ENCODE data around the gene ZFR2.
"Not testable (repeated sequence)": the region's sequence is repeated elsewhere in the genome, so short reads cannot be mapped to it uniquely, and the experiment has no call there.

ZFR2 gene

DNA sequence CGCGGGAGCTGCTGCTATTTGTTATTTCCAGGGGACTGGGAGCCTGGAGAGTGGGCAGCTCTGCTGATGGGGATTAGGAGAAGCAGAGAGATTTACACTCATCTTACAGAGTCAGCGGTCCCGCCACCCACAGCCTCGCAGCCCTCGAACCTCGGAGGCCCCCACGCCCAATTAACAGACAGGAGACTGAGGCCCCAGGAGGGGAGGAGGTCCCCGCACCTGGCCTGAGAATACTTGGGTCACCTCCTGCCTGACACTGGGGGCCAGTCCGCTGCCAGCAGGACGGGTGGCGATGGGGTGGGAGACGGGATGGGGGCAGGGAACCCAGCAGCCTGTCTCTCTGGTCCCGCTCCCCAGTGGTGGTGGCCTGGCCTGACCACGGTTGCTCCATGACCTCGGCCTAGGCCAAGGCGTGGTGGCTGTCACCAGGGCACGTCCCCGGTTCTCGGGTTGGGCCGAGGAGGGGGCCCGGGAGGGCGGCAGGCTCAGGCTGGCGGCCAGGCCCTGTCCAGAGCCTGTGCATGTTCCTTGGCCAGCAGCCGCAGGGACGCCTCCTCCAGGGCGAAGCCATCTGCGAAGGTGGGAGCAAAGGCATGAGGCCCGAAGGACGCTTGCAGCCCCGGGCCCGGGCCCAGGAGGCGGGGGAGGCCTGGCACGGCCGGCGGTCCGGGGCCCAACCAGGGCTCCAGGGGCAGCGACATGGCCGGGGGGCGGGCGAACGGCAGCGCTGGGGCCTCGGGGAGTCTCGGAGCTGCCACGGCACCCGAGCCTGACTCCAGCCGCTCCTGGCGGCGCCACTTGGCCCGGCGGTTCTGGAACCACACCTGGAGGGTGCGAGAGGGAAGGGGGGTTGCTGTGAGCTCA, 98.5 kb downstream of the ZFR2 start:
- no peak for DNase-seq

DNA sequence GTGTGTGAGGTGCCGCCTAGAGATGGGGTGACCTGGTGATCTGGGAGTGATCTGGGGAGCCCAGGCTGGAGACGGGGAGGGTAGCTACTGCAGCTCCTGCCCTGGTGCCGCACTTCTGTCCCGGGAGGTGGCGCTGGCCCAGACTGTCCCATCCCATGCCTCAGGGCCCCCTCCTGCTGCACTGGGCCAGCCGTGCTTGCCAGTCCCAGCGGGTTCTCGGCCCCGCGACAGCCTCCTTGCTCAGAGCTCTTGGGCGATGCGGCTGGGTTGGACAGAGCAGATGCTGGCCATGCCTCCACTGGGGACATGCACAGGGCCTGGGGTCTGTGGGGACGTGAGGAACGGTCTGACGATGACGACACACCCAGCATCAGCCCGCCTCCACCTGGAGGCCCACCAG, 99.3 kb downstream of the ZFR2 start:
- DNase-seq = no peak

DNA sequence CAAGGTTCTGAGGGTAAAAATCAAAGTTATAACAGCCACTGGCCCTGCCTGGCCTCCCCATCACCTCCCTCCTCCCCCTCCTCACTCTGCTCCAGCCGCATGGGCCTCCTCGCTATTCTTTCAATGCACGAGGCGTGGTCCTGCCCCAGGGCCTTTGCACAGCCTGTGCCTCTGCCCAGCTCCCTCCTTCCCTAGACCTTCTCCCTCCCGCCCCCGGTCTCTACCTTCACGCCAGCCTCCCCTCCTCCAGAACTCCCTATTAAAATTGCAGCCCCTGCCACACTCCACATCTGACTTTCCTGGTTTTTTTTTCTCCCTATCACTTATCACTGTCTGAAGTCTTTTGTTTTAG, 100.1 kb downstream of the ZFR2 start:
- no peak for DNase-seq

DNA sequence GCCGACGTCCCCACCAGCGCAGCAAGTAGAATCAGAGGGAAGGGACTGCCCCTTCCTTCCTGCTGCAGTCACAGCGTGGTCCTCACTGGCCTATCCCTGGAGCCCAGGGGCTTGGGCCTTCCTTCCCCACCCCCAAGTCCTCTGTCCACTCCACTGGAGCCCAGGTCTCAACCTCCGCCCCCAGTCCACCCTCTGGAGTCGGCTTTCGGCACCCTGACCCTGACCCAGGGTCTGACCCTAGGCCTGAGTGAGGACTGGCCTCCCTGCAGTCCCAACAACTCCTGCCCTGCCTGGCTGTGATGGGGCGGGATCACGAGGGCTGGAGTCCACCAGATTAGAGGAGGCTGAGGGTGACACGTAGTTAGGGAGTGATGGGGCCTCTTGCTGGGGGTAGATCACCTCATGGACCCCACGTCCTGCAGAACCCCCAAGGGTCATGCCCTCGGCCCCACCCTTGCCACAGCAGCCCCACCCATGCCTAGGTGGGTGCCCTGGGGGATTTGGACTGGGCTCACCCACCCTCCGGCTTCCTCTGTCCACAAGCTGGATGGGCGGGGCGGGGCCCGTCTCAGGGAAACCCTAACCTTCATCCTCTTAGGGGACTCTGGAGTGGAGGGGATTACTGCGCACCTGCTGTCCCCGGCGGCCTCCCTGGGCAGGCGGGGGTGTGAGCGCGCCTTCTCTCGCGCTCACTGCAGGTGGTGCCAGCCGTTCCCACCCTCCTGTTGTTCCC, 100.7 kb downstream of the ZFR2 start:
- no peak for DNase-seq

DNA sequence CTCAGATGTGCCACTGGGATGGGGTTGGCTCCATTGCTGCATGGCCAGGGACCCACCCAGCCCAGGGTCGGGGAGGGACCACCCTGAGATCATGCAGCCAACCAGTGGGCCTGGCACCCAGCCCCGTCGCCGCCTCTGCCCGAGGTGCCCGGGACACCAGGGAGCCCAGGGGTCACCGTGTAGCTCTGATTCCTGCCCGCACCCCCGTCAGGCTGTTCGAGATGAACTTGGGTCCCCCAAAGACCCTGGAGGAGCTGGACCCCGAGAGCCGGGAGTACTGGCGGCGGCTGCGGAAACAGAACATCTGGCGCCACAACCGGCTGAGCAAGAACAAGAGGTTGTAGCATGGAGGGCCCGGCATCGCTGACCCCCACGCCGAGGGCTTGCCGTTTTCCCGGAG, 101.8 kb downstream of the ZFR2 start:
- no peak for DNase-seq

DNA sequence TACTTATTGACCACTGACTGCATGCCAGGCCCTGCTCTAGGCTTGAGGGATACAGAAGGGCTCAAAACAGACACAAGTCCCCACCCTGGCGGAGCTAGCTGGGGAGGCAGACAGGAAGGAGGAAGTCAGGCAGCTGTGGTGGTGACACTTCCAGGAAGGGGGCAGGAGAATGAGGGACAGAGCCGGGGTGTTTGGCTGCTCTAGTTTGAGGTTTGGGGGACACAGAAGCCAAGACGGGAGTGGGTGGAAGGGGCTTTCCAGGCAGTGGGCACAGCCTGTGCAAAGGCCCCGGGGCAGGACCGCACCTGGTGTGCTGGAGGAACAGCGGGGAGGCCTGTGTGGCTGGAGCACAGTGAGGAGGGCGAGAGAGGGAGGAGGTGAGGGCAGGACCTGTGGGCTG, 102.3 kb downstream of the ZFR2 start:
- no peak for DNase-seq

DNA sequence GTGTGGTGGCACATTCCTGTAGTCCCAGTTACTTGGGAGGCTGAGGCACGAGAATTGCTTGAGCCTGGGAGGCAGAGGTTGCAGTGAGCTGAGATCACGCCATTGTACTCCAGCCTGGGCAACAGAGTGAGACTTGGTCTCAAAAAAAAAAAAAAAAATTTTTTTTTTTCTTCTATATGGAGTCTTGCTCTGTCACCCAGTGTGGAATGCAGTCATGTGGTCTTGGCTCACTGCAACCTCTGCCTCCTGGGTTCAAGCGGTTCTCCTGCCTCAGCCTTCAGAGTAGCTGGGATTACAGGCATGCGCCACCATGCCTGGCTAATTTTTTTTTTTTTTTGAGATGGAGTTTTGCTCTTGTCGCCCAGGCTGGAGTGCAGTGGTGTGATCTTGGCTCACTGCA, 103.1 kb downstream of the ZFR2 start:
- DNase-seq = not testable (repeated sequence)

DNA sequence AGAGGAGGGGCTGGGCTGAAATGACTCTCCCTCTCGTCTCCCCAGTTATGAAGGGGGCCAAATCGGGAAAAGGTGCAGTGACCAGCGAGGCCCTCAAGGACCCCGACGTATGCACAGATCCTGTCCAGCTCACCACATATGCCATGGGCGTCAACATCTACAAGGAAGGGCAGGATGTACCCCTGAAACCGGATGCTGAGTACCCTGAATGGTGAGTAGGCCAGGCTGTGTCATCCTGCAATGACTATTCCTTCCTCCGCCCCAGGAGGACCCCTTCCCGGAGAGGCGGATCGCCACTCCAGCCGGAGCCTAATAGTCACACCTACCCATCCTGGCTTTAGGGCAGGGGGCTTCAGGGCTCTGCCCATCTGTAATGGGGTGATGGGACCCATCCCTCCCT, 103.7 kb downstream of the ZFR2 start:
- no peak for DNase-seq

DNA sequence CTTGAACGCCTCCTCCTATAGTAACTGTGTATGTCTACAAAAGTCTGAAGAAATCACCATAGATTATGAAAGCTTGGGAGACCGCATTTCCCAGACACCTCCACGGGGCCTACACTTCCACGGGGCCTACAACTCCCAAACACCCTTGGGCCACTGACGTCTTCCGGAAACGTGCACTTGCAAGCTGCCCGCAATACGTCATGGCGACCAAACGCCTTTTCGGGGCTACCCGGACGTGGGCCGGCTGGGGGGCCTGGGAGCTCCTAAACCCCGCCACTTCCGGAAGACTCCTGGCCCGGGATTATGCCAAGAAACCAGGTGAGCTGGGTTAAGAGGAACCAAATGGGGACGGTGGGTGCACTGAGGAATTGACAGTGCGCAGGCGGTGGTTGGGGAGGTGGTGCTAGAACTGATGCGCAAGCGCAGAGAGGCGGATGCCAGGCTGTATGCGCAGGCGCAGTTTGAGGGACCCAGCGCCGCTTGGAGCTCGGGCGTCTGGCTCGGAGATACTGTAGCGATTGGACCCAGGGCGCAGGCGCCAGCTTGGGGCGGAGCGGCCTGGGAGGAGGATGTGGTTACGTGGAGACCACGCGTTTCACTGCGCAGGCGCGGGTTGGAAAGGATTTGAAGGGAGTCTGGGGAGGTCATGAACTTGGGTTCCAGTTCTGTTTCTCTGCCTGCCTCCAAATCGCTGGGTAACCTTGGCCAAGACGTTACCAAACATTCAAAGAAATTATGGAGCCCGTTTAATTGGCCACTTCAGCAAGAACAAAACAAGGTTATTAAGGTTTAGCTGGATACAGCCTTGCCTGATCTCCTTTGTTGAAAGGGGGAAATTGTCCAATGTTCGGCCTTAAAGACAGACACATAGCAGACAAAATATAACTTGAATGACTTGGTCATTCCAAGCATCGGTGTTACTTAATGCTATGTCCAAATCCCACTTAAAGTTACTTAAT, 106.1 kb downstream of the ZFR2 start, which contains the start of gene MRPL54:
Gene MRPL54, plus strand, starts transcription at position 182 of the 959 bp plus-strand sequence. Its CDS starts 19 bp downstream, at position 201.
- DNase-seq = peak; percentile 85

DNA sequence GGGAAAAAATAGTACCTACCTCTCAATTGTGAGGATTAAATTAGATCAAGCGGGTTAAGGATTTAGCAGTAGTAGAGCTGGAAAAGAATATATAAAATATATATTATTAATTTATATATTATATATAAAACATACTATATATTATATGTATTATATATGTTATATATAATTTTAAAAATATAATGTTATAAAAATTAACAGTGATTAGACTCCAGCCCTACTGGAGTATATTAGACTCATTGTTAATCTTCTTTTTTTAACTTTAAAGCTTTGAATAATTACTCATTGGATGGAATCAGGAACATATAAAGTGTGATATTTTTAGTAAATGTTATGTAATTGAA, 106.7 kb downstream of the ZFR2 start:
- DNase-seq = no peak

DNA sequence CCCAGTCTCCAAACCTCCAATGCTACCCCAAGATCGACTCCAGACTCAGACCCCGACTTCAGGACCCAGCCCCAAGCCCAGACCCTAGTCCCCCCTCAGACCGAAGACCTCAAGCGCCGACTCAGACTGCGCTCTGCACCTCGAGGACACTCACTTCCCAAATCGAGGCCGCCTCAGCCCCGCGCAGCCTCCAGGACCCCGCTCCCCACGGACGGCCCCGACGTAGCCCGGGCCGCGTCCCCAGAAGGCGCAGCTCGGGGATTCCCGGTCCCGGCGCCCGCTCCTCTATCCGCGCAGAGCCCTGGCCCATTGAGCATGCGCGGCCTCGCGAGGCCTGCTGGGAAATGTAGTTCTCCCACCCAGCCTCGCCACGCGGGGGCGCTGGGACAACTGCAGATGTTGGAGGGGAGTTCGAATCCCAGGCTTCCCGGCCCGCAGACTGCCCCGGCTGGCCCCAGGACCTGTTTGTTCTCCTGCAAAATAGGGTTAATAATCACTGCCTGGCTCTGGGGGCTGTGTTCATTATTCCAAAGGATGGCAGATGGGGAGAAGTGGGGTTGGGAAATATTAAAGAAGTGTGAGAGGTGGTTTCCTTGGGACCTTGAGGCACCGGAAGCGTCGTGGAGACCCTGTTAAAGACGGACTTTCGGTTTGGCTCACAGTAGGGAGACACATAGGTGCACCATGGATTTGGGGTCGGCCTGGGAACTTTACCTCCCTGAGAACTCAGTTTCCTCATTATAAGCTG, 107.3 kb downstream of the ZFR2 start, which contains the start of gene APBA3:
Gene APBA3, minus strand, starts transcription at position 311 of the 748 bp plus-strand sequence. CDS start 1,428 bp downstream, outside the sequence.
- DNase-seq = peak; percentile 26

DNA sequence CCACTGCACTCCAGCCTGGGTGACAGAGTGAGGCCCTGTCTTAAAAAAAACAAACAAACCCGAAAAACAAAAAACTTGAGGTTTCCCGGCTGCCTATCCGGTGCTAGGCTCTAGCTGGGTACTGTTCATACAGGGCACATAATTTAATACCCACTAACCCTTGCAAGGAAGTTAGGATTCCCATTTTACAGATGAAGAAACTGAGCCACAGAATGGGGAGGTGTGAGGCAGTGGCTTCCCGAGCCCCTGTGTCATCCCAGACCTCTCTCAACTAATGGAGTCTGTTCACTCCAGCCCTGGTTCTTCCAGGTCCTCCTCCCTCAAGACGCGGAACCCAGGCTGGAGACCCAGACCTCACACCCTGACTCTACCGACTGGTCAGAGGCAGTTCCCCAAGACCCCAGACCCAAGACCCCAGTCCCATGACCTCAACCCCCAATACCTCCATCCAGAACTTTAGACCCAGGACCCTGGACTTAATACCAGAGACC, 107.9 kb downstream of the ZFR2 start:
- no peak for DNase-seq

DNA sequence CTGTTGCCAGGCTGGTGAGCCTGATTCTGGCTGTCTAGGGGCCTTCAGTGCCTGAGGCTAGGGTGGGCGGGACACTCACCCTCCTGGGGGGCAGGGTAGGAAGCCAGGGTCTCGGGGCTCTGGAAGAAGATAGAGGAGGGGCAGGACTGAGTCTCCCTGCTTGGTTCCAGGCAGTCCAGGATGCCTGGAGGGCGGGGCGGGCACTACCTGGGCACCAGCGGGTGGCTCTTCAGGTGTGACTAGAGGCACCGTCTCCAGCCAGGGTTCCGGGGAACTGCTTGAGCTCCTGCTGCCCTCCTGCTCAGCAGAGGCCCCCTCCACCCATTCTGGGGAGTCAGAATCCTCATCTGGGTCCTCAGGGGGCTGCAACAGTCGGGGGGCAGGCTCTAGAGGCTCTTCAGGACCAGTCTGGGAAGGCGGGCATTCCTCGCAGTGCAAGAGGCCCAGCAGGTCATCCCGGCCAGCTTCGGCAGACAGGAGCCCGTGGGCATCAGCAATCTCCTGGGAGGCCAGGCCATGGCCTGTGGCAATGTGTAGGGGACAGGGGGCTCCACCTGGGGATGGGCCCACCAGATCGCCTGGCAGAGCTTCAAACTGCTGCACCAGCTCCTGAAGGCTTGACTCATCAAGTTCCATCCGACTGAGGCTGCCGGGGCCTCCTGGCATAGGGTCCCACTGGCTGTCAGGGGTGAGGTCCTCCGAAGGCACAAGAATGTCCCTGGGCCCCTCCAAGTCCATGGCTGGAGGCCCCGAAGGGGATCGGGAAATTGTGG, 109.2 kb downstream of the ZFR2 start:
- DNase-seq = no peak

DNA sequence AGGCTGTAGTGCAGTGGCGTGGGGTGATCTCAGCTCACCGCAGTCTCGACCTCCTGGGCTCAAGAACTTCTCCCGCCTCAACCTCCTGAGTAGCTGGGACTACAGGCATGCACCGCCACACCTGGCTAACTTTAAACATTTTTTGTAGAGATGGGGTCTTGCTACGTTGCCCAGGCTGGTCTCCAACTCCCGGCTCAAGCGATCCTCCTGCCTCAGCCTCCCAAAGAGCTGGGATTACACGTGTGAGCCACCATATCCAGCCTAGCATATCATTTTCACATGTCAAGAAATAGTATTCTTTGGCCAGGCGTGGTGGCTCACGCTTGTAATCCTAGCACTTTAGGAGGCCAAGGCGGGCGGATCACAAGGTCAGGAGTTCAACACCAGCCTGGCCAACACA, 110.5 kb downstream of the ZFR2 start:
- not testable (repeated sequence) for DNase-seq

DNA sequence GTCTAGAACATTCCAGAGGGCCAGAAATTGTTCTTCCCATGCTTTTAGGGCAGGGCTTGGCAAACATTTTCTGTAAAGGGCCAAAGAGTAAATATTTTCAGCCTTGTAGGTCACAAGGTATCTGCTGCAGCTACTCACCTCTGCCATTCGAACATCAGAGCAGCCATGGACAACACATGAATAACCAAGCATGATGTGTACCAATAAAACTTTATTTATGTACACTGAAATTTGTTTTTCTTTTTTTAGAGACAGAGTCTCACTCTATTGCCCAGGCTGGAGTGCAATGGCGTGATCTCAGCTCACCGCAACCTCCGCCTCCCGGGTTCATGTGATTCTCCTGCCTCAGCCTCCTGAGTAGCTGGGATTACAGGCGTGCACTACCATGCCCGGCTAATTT, 111.1 kb downstream of the ZFR2 start:
- DNase-seq = not testable (repeated sequence)
